OCI-M2 (cell line): ENCODE measurements around the gene ZDHHC7.

Source experiments
- DNase-seq: peaks from one replicate; lab custom pipeline; 2025; ENCODE audit not compliant: unreplicated experiment; lab: John Stamatoyannopoulos, UW

The ZDHHC7 gene

DNA sequence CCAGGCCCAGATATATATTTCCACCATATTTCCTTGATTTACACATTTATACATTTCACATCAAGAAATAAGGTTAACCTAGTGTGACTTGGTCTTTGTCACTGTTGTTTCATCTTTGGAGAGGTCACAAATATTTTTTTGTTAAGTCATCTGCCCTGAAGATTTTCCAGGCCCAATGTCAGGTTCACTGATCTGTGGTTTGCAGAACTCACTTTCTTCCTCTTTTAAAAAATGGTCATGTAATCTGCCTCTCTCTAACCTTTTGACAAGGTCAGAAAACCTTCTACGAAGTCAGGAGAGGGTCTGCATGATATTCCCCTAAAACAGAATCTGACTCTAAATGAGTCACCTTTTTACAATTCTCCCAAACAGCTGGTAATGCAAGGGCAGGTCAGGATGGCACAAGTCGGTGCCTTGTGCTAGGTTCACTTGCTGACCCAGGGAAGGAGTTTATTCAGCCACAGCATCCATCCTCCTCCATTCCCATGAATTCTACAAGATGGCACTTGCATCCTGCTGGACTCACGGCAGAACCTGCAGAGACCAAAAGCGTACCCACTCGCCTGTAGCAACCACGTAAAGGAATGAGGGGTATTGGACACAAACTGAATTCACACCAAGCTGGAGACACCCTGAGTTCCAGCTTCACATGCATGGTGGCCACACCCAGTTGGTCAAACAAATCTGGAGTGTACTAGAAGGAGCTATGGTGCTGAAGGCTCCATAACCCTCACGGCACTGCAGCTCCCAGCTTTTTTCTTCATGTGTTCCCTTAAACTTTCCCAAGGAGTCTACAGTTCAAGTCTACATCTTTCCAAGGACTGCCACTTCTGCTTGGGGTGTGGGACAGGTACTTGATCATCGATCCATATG is 14.7 kb upstream of the ZDHHC7 start:
- DNase-seq, result no peak

DNA sequence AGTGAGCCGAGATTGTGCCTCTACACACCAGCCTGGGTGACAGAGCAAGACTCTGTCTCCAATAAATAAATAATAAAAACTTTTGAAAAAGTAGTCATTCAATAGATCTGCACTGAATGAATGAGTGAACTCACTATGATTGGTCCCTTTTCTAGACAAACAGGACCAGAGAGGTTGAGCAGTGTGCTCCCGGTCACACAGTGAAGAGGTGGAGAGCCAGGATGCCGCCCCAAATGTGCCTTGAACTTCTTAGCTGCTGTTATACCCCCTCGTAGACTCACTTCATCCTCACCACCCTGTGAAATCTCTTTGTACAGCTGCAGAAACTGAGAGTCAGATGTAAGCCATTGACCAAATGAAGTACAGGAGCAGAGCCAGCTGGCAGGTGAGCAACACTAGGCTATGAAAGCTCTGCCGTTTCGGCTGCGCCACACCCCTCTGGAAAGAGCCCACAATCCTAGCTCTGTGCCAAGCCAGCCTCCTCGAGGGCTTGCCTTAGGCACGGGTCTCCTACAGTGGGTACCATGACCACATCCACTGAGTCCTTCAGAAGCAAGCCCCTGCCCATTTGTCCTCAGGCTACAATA is 8.4 kb upstream of the ZDHHC7 start:
- no peak for DNase-seq

DNA sequence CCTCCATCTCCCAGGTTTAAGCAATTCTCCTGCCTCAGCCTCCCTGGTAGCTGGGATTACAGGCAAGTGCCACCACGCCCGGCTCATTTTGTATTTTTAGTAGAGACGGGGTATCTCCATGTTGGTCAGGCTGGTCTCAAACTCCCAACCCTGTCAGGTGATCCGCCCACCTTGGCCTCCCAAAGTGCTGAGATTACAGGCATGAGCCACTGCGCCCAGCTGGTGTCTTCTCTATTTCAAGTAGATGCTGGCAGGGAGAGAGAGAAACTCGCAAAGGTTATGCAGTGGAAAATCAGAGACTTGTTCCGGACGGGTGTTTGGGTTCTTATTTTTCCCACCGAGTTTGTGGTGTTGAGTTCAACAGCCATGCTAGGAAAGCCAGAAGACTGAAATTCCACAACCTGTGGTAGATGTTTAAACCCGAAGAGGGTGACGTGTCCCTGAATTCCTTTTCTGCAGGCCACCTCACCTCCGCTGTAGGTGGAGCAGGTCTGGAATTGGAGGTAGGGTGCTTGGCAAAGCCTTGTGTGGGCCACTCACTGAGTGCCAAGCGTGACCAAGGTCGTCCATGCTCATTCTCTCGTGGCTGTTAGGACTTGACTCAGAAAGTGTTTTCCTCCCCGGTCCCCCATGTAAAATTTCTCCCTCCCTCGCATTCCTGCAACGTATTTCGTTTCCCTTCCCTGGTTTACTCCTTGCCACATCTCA is 7.3 kb upstream of the ZDHHC7 start:
- no peak for DNase-seq

- no peak for DNase-seq
Measured at GRCh38 chr16:85017633-85018032, 6.3 kb upstream of the ZDHHC7 start.

DNA sequence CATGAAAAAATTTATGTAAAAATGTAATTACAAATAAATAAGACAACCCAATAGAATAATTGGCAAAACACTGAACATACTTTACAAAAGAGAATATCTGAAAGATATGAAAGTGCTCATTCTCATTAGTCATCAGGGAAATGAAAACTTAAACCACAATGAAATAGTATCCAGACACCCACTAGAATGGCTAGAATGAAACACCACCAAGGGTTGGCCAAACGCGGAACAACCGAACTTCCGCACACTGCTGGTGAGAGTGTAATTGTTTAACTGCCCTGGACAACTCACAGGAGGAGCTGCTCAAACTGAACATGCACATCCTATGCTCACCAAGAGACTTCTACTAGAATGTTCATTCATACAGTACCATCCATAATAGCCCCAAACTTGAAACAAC is 5.8 kb upstream of the ZDHHC7 start:
- DNase-seq, result no peak

GRCh38 chr16:85015481-85016187 is 4.3 kb upstream of the ZDHHC7 start:
- DNase-seq, result no peak

DNA sequence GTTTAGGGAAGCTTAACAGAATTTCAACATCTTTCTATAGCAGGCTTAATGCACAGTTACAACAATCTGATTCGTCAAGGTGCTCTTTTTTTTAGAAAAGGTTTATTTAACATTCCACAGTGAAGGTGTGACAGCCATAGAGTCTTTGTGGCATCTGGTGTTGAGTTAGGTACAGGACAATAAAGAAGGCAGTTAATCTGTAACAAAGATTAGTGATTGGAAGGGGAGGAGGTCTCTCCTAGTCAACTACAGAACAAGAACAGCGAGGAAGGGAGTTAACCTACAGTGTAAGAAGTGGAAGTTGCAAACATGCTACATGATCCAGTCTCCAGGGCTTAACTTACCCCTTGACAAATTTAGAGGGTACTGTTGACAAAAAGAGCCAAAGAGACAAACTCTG is 3.0 kb upstream of the ZDHHC7 start:
- DNase-seq, result no peak

DNA sequence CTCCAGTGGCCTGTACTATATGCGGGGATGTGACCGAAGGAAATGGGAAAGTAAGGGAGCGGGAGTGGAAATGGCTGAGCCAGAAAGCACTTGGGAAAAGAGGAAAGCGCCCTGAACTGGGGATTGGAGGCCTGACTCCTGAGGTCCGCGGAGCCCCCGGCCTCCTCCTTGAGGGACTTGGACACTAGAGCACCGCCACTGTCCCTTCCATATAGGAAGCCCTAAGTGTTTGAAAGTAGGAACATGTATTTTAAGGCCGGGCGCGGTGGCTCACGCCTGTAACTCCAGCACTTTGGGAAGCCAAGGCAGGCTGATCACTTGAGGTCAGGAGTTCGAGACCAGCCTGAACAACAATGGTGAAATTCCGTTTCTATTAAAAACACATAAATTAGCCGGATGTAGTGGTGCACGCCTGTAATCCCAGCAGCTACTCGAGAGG is 530 bp upstream of the ZDHHC7 start:
- DNase-seq, result no peak

DNA sequence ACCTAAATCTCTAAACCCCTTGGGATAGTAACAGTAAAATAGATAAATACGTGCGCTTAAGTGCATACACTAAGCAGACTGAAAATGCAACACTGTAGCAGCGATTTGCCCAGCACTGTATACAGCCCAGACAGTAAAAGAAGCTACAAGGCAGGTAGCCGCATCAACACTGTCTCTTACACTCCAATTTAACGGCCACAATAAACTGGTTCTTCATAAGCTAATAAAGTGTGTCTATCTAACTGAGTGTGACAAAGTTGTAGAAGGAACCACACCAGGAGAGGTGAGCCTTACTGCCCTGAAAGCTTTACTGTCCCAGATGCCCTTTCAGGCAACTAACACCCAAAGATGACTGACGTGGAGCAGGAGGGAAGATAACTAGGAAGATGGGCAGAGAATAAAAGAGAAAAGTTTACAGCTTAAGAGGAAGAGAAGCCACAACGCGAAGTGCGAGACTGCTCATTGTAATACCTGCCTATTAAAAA is 847 bp downstream of the ZDHHC7 start:
- DNase-seq, result no peak

- DNase-seq, result no peak
Measured at GRCh38 chr16:85008271-85008670, 3.1 kb downstream of the ZDHHC7 start.

GRCh38 chr16:85007496-85008214 is 3.7 kb downstream of the ZDHHC7 start:
- DNase-seq, result no peak

GRCh38 chr16:85006639-85007038 is 4.7 kb downstream of the ZDHHC7 start:
- no peak for DNase-seq

GRCh38 chr16:85005285-85006069 is 5.9 kb downstream of the ZDHHC7 start:
- DNase-seq, result no peak

- no peak for DNase-seq
Measured at GRCh38 chr16:85004587-85005205, 6.6 kb downstream of the ZDHHC7 start.

DNA sequence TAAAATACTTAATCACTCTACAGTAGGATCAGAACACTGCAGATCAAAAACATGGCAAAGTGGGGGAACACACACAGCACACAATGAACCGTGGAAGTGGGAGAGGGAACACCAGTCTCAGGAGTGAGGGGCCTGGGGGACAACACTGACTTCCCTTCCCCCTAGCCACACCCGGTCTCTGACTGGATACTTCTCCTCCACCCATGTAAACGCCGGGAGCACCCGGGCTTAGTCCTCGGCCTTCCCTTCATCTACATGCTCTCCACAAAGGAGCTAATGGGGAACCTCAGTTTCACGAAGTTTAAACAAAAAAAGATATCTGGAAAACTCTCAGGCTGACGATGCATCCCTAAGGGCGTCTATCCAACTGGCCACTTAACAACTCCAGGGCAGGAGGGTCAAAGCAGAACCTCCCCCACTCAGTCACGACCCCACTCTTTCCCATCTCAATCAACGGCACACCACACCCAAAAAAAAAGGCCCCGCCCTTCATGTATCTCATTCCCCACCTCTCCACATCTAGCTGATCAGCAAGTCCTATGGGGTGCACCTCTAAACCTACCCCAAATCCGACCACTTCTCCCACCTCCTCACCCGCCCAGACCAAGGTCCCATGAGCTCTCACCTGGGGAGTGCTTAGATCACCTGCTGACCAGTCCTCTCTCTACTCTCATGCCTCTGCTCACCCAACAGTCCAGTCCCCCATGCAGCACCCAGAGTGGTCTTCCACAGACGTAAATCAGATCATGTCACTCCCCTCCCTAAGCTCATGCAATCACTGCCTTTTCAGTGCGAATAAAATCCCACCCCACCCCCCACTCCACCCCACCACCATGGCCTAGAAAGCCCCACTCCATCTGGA is 7.4 kb downstream of the ZDHHC7 start:
- no peak for DNase-seq

DNA sequence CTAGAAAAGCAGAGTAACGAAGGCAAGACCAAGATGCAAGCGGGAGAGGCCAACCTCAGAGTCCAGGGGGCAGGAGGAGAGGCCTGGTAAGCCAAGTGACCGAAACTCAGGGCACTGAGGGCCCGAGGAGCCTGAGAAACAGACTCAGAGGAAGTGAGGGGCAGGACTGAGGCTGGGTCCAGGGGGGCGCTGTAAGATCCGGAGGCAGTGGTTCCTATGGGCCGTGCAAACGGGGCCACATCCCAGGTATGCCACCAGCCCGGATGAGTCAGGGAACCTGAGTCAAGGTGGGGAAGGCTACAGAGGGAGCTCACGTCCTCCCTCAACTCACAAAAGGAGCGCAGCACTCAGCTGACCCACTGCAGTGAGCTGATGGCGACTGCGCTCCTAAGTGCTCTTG is 8.3 kb downstream of the ZDHHC7 start:
- DNase-seq, result no peak

DNA sequence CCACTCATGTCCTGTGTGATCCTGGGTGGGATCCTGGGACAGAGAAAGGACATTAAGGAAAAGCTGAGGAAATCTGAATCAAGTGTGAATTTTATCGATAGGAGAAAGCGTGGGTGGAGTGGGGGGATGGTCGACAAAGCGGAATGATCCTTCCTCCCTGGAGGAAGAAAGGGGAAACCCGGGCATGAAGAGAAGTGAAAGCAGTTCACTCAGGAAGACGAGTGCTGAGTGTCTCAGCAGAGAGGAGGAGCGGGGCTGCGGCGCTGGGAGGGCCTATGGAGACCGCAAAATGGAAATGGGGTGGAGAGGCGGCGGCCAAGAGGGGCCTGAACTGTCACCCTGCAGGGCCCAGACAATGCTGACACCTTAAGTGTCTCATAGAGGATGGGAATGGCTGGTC is 8.7 kb downstream of the ZDHHC7 start:
- no peak for DNase-seq

GRCh38 chr16:85002099-85002541 is 9.2 kb downstream of the ZDHHC7 start:
- DNase-seq, result no peak
